Measurements from ENCODE around the gene AKIP1.
"Not testable (repeated sequence)": the region's sequence is repeated elsewhere in the genome, so short reads cannot be mapped to it uniquely, and the experiment has no call there.

The AKIP1 gene, protein sequence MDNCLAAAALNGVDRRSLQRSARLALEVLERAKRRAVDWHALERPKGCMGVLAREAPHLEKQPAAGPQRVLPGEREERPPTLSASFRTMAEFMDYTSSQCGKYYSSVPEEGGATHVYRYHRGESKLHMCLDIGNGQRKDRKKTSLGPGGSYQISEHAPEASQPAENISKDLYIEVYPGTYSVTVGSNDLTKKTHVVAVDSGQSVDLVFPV

DNA sequence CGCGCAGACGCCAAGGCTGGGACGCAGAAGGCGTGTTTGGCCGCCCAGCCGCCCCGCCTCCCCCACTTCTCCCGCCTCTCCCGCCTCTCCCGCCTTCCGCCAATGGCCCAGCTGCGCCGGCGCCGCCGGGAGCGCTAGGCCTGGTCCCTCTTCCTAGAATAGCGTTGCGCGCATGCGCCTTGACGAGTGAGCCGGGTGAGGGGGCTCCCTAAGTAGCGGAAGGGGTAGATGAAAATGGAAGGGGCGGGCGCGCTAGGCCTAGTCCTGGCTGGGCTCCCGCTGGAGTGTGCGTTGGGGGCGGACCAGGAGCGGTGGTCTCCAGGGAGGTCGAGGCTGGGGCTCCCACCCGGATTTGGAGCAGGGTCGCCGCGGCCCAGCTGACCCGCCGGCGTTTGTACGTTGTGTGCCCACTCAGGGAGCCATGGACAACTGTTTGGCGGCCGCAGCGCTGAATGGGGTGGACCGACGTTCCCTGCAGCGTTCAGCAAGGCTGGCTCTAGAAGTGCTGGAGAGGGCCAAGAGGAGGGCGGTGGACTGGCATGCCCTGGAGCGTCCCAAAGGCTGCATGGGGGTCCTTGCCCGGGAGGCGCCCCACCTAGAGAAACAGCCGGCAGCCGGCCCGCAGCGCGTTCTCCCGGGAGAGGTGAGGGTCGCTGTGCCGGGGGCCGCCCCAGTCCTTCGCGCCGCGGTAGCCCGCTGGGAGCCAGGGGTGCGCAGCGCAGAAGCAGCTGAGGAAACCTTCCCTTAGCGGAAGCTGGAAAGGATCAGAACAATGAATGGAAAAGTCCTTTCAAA lies at the start of gene AKIP1:
TSS of gene AKIP1 (plus strand) at position 161 of the 795 bp plus-strand sequence. CDS start at position 422, 261 bp downstream.
- DNase-seq: peak; percentile 97

DNA sequence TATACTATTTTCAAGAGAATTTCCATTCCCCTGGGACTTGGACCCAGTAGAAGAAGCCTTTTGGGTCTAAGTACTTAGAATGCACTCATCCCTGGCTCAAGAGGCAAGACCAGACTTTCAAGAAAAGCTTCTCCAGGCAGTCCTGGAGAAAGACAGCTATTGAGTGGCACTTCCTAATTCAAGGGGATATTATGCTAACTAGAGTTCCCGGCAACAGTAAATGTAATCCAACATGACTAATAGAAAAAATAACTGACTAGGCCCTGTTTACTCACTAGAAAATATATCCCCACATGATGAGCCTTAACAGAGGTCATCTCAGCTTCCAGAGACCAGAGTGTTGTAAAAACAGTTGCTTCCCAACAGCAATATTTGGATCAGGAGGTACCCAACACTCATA lies 47.2 kb upstream of the AKIP1 start:
- no peak for DNase-seq

DNA sequence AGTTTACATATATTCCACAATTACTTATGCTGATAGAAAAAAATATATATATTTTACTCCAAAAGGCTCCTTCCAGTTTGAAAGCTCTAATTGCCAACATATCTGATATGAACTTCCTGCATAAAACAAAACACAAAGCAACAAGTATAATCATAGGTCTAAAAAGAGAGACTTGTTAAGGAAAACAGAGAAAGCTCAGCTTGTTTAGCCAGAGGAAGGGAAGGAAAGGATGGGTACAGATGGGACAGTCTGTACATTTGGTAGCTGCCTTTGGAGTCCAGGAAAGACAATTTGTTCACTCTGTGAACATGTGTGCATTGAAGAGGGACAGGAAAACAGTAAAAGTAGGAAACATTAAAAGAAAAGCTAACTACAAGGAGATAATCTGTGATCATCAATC lies 45.7 kb upstream of the AKIP1 start:
- no peak for DNase-seq

DNA sequence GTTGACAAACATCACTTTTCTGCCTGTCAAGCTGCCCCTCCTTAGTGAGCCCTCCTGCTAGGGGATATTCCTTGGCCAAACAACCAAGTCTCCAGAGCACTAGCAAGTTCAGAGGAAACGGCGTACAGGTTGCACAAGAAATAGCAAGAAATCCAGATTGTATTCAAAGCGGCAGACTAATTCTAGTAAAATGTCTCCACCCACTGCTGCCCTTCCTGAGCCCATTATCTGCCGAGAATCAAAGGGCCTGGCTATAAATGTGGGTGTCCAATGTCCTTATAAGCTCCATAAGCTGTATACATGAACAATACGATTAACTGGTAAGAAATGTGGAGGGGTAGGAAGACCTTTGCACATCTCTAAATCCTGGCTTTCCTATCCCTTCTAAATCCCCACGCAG lies 44.0 kb upstream of the AKIP1 start:
- no peak for DNase-seq

DNA sequence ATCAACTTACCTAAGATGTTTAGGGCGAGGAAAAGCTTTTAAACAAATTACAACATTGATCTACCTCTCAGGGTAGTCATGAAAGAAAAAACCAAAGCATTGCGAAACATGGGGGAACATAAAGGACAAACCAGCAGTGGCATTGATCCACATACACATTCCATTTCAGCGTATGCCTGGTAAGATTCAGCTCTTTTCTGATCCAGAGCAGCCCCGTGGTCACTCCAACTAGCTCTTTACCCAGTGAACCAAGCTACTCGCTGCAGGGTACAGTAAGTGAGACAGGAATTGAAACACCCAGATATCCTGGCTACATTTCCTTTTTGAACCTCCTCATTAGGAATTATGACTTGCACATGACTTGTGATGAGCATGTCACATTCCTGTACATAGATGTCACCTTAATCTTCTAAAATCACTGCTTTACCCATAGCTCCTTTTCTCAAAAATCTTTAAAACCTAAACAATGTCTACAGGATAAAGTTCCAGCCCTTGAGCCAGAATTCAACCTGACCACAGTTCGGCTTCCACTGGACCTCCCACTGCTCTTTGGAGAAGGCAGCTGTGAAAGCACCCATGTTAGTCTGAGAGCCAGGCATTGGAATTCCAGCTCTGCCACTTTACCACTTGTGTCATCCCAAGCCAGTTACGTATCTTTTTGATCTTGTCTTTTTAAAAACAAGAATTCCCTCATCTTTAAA lies 42.9 kb upstream of the AKIP1 start:
- no peak for DNase-seq

DNA sequence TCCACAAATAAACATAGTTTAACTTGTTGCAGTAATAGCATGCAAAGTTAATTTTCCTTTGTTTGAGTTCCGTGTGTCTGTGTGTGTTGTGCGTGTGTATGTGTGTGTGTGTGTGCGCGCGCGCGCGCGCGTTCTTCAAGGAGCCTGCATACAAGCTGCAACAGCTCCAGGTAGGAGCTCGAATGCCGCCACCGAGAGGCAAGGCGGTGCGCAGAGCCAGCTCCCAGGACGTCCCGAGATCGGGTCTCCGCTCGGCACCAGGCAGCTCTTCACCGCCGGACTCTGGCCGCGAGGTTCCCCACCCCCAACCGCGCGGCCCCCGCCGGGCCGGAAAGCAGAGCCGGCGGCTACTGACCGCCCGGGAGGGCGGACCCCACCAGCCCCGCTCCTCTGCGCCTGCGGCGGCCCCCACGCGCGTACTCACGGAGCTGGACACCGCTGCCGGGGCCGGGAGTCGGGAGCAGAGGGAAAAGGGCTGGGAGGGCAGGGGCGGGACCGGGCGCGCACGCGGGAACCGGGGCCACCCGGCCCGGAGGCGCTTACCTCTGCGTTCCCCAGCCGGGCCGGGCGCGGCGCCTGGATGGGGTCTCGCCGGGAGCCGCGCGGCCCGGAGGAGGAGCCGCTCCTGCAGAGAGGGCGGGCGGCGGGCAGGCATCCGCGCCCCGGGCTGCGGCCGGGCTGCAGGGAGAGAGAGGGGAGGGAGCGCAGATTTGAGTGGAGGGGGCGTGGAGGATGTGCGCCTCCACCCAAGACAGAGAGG lies 40.4 kb upstream of the AKIP1 start:
- DNase-seq: peak; percentile 84

DNA sequence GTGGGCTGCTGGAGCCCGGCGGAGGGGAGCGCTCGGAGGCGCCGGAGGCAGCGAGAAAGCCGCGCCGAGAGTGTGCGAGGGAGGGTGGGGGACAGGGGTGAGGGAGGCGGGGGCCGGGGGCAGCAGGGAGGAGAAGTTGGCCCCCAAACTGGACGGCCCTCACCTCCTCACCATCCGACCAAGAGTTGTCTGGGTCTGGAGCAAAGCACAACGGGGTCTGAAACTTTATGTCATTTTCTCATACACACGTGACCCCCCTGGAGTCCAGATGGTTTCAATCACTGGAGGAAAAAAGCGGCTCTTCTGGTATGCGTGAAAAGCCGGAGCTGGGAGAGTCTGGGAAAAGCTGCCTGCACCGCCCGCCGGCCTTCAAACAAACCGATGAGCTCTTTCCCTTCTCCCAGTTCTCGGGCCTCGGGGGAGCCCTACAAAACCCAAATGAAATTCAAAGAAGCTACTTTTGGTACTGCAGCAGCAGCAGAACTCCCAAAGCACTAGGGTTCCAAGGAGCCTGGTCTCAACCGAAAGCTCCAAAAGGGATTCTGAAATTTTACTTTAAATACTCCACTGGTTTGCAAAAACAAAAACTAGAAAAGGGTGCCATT lies 39.7 kb upstream of the AKIP1 start:
- DNase-seq: peak; percentile 79

DNA sequence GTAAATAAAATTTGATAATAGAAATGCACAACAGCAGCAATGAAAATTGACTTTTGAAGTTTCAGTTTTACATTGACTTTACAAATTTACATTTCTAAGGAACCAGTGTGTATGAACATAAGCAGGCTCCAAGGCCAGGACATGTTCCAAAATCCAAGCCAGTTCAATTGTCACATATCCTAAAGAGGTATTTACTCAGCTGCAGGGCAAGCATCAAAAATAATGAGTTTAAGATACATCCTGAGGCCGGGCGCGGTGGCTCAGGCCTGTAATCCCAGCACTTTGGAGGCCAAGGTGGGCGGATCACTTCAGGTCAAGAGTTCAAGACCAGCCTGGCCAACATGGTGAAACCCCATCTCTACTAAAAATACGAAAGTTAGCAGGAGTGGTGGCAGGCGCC lies 39.0 kb upstream of the AKIP1 start:
- no peak for DNase-seq

DNA sequence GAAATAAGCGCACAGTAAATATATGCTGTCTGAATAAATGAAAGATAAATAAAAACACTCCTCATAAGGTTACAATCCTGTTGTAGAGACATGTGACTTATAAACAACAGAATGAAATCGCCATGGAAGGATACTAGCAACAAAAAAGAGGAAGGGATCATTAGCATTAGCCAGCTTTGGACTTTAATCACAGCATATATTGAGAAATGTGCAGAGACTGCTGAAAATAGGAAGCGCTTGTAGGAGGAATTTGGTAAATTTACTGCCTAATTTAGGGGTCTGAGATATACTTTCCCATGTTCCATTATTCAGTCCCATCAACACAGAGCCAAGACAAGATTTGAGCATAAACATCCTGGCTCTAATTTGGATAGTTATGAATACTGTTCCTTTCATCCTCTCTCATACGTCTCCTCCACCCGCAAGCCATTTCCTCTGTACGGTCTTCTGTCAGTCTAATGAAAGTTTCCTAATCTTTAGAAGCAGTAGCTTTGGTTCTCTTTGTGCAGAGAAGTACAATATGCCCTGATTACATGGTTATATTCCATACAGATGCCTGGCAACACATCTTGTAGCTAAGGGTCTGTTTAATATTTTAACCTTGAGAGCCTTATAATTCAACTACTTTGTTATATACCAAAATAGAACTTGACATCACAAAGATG lies 37.1 kb upstream of the AKIP1 start:
- no peak for DNase-seq

DNA sequence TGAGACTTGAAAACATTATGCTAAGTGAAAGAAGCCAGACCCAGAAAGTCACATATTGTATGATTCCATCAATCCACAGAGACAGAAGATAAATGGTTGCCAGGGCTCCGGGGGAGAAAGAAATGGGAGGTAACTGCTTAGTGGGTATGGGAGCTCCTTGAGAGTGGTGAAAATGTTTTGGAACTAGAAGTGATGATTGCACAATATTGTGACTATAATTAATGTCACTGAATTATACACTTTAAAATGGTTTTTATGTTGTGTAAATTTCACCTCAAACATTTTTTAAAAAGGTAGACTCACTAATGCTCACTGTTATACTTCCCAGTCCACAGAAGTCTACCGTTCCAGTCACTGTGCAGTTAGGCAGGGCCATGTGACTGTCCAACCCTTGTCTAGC lies 32.2 kb upstream of the AKIP1 start:
- no peak for DNase-seq

DNA sequence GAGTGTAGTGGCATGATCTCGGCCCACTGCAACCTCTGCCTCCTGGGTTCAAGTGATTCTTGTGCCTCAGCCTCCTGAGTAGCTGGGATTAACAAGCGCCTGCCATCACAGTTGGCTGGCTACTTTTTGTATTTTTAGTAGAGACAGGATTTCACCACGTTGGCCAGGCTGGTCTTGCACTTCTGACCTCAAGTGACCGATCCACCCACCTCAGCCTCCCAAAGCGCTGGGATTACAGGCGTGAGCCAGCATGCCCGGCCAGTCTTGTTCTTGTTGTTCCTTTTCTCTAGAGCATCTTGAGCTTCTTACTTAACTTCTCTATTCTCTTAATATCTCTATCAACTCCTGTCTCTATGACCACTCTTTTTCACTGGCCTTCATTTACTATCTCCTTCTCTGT lies 29.4 kb upstream of the AKIP1 start:
- DNase-seq: not testable (repeated sequence)

DNA sequence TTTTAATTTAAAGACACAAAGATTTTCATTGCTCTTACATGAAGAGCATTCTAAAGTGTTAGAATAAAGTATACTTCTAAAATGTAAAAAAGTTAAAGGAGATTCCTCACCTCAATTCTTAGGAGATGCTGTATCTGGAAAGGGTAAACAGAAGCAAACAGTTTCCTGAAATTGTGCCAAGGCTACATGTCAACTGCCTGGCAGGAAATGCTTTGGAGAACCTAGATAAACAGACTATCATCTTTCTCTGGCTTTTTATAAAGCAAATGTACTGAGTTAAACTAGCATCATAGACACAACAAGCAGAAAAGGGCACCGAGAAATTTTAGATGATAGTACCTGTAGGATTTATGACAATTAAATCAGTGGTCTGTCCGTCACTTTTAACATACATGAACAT lies 24.7 kb upstream of the AKIP1 start:
- no peak for DNase-seq

DNA sequence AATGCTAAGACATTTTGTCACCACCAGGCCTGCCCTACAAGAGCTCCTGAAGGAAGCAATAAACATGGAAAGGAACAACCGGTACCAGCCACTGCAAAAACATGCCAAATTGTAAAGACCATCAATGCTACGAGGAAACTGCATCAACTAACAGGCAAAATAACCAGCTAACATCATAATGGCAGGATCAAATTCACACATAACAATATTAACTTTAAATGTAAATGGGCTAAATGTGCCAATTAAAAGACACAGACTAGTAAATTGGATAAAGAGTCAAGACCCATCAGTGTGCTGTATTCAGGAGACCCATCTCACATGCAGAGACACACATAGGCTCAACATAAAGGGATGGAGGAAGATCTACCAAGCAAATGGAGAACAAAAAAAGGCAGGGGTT lies 19.8 kb upstream of the AKIP1 start:
- DNase-seq: not testable (repeated sequence)

DNA sequence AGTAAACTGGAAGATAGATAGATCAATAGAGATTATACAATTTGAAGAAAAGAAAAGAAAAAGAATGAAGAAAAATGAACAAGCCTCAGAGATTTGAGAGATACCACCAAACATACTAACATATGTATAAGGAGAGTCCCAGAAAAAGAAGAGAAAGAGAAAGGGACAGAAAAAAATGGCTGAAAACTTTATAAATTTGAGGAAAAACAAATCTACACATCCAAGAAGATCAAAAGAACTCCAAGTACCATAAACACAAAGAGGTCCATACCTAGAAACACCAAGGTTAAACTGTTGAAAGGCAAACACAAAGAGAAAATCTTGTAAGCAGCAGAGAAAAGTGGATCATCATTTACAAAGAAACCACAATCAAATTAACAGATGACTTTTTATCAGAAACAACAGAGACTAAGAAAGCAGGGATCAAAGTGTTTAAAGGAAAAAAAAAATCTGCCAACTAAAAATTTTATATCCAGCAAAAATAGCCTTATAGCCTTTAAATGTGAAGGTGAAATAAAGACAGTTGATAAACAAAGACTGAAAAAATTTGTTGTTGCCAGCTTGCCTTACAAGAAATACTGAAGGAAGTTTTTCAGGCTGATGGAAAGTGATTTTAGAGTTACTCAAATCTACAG lies 11.8 kb upstream of the AKIP1 start:
- no peak for DNase-seq

DNA sequence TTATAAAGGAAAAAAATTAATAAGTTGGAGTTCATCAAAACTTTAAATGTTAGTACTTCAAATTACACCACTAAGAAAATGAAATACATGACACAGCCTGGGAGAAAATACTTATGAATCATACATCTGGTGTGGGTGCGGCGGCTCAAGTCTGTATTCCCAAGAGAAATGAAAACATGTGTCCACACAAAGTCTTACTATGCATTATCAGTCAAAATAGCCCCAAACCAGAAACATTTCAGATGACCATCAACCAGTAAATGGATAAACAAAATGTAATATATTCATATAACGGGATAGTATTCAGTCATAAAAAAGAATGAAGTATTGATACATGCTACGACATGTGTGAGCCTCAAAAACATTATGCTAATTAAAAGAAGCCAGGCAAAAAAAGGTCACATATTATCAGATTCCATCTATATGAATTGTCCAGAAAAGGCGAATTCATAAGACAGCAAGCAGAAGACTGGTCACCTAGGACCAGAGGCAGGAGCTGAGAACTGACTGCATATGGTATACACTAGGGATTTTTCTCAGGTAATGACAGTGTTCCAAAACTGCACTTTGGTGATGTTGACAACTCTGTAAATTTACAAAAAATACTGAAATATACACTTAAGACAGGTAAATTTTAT lies 5.3 kb upstream of the AKIP1 start:
- no peak for DNase-seq

DNA sequence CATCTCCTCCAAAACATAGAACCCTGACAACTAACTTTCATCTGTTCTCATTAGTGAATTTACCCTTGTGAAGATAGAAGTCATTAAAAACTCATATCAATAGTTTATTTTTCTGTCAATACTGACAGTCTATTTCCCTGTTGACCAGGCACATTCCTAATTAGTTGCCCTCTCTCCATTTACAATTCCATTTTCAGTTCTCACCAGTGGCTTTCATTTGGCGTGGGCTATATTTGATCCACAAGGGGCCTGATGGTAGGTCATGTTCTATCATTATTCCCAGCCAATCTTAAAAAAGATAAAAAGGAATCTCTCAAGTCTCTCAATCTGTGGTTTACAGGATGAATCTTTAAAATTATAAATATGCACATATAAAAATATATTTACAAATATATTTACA lies 3.9 kb upstream of the AKIP1 start:
- DNase-seq: no peak

DNA sequence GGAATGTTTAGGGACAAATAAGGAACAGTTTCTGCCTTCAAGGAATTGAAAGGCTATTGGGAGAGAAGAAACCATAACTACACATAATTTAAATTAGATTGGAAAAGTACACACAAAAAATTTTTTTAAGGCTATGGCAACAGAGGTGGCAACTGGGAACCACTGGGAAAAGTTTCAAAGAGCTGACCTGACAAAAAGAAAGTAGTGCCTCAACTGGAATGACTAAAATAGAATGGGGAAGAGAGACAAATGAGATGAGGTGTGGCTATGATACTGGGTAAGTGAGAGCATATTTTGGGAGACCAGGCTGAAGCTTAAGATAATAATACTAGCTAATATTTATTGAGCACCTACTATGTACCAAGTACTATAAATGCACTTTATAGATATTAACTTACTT lies 2.9 kb upstream of the AKIP1 start:
- no peak for DNase-seq

DNA sequence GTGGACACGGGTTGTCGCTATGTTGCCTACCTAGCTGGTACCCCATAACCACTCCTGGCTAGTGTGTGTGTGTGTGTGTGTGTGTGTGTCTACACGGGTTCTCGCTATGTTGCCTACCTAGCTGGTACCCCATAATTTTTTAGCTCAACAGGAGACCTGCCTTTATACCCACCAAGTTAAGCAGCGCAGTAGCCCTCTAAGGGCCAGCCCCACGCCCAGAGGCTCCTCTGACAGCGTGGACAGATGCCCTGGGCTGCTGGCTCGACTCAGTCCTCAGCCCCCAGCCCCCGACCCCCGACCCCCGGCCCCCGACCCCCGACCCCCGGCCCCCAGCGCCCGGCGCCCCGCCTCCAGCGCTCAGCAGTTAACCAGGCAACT lies 351 bp upstream of the AKIP1 start:
- DNase-seq: no peak

DNA sequence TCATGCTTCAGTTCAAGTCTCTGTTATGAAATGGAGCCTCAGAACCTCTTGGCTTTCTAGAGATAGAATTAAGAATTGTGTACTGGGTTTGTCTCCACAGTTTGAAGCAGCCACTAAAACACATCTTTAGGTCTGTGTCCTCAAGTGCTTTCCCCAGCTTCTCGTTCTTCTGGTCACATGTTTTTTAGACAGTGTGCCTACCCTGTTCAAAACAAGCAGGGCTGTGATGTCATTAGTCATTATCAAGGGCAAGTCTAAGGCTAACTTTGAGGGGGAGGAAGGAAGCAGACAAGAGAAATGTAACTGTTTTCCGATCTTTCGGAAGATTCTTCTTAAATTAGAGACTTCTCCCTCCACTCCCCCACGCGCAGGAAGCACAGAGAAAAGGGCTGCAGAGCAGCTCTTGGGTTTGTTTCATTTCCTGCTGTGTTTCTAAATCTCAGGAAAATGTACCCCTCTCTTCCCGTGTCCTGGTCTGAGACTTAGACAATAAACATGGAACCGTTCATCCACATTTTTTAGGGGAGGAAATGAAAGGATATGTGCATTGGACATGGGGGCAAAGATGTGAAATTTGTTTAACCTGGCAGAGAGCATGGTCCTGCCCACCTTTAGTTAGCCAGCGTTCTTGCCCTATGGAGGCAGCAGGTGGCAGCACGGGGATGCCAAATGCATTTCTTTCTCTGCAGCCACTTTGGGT lies 3.1 kb downstream of the AKIP1 start:
- peak; percentile 47 for DNase-seq

DNA sequence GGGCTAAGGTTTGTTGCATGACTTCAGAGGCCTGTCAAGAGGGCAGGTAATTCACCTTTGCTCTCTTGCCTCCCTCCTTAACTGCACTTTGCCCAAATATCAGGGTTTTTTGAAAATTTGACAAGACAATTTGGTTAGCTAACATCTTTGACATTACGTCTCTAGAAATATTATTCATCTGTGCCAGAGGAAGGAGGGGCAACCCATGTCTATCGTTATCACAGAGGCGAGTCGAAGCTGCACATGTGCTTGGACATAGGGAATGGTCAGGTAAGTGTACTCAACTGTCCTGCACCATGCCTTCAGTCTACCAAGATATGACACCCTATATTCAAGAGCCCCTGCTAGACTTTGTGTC lies 3.7 kb downstream of the AKIP1 start:
- no peak for DNase-seq
